IMR-90 (cell line): ENCODE measurements around the gene ZNF554. TPM values are rescaled to one million over a fixed set of nuclear protein-coding genes. Genes with fewer than 3 reads are reported as not detected.

Source experiments
- ATAC-seq: fragments of 200-7000 bp; cut with Tn5 transposase; 2 replicates; pipeline ENCODE4 v1.9.1; 2020; ENCODE audit warnings: low read depth, mild to moderate bottlenecking, moderate library complexity
- BruUV-seq: library from RNA; stranded (reverse); fragments of 400-500 nt; replicated peaks from 2 replicates; lab custom pipeline; 2021; lab: Mats Ljungman, UMichigan
- CTCF ChIA-PET: fragments of 300-600 bp; formaldehyde crosslinking; extraction: SDS; loops from one replicate; lab custom pipeline; 2021; ENCODE audit warnings: antibody characterized with exemption; lab: Yijun Ruan, JAX
- POLR2A ChIA-PET: fragments of 300-600 bp; sonication (Branson Sonifier 250); formaldehyde crosslinking; loops from one replicate; lab custom pipeline; 2022; ENCODE audit warnings: antibody characterized with exemption; ENCODE audit not compliant: unreplicated experiment; lab: Charles Lee
- DNase-seq: peaks from one replicate; pipeline ENCODE4 v3.0.0; 2013
- H2AFZ ChIP-seq: replicated peaks from 2 replicates; pipeline ENCODE3; 2013; ENCODE audit warnings: low read length, mild to moderate bottlenecking; ENCODE audit not compliant: poor library complexity
- H2AK5ac ChIP-seq: 2 replicates; pipeline ENCODE4 v1.6.1; 2013; ENCODE audit warnings: low read depth, low read length, inconsistent platforms
- H2AK9ac ChIP-seq: replicated peaks from 2 replicates; pipeline ENCODE3; 2013; ENCODE audit warnings: mild to moderate bottlenecking, low read depth, low read length, moderate library complexity; ENCODE audit not compliant: poor library complexity
- H2BK120ac ChIP-seq: 2 replicates; pipeline ENCODE4 v1.6.1; 2013; ENCODE audit warnings: low read depth, low read length, inconsistent platforms
- H2BK15ac ChIP-seq: 3 replicates; pipeline ENCODE4 v1.6.1; 2013; ENCODE audit warnings: low read depth, low read length, inconsistent platforms
- H2BK20ac ChIP-seq: 2 replicates; pipeline ENCODE4 v1.6.1; 2013; ENCODE audit warnings: low read depth, mild to moderate bottlenecking, inconsistent platforms, low read length, moderate library complexity
- H2BK5ac ChIP-seq: 2 replicates; pipeline ENCODE4 v1.6.1; 2013; ENCODE audit warnings: mild to moderate bottlenecking, low read depth, low read length, inconsistent platforms; ENCODE audit not compliant: poor library complexity, severe bottlenecking
- H3K14ac ChIP-seq: replicated peaks from 2 replicates; pipeline ENCODE4 v1.6.1; 2013; ENCODE audit warnings: low read depth, low read length, inconsistent platforms
- H3K18ac ChIP-seq: 2 replicates; pipeline ENCODE4 v1.6.1; 2013; ENCODE audit warnings: low read depth, low read length, control low read depth
- H3K23ac ChIP-seq: 2 replicates; pipeline ENCODE4 v1.6.1; 2013; ENCODE audit warnings: low read depth, low read length, inconsistent platforms
- H3K27ac ChIP-seq: 2 replicates; pipeline ENCODE4 v1.5.1; 2013; ENCODE audit warnings: mild to moderate bottlenecking, control low read depth, low read length; ENCODE audit not compliant: insufficient read depth
- H3K27me3 ChIP-seq: 2 replicates; pipeline ENCODE4 v1.6.1; 2013; ENCODE audit warnings: low read length; ENCODE audit not compliant: control insufficient read depth, insufficient read depth
- H3K36me3 ChIP-seq: 2 replicates; pipeline ENCODE4 v1.6.1; 2013; ENCODE audit warnings: low read length, mixed read lengths; ENCODE audit not compliant: control insufficient read depth, insufficient read depth
- H3K4ac ChIP-seq: 2 replicates; pipeline ENCODE4 v1.6.1; 2013; ENCODE audit warnings: low read depth, low read length, inconsistent platforms
- H3K4me1 ChIP-seq: 2 replicates; pipeline ENCODE4 v1.6.1; 2013; ENCODE audit warnings: low read length, mixed read lengths; ENCODE audit not compliant: control insufficient read depth, insufficient read depth
- H3K4me2 ChIP-seq: 2 replicates; pipeline ENCODE4 v1.6.1; 2013; ENCODE audit warnings: low read depth, mild to moderate bottlenecking, control low read depth, low read length, moderate library complexity
- H3K4me3 ChIP-seq: 2 replicates; pipeline ENCODE4 v1.5.1; 2013; ENCODE audit warnings: low read depth, mild to moderate bottlenecking, control low read depth, low read length, moderate library complexity; ENCODE audit not compliant: insufficient read depth
- H3K56ac ChIP-seq: 2 replicates; pipeline ENCODE4 v1.6.1; 2013; ENCODE audit warnings: low read length, inconsistent platforms; ENCODE audit not compliant: insufficient read depth; ENCODE audit errors: extremely low read depth
- H3K79me1 ChIP-seq, 2 experiments: 2 replicates each; pipeline ENCODE4 v1.6.1; 2013; ENCODE audit warnings: low read length in 2 of 2, inconsistent platforms in 1 of 2, low read depth in 1 of 2
- H3K9ac ChIP-seq: 2 replicates; pipeline ENCODE4 v1.6.1; 2013; ENCODE audit warnings: low read depth, low read length, control low read depth
- H3K9me1 ChIP-seq: 2 replicates; pipeline ENCODE4 v1.6.1; 2013; ENCODE audit warnings: low read length, inconsistent platforms; ENCODE audit not compliant: insufficient read depth
- H3K9me3 ChIP-seq: 2 replicates; pipeline ENCODE4 v1.6.1; 2013; ENCODE audit warnings: low read length; ENCODE audit not compliant: control insufficient read depth, insufficient read depth
- H4K20me1 ChIP-seq: 2 replicates; pipeline ENCODE4 v1.6.1; 2013; ENCODE audit warnings: low read length, inconsistent platforms; ENCODE audit not compliant: insufficient read depth
- H4K5ac ChIP-seq: 2 replicates; pipeline ENCODE4 v1.6.1; 2013; ENCODE audit warnings: mild to moderate bottlenecking, low read depth, low read length, control low read depth
- H4K8ac ChIP-seq, 2 experiments: 2 replicates each; pipeline ENCODE4 v1.6.1; 2013; ENCODE audit warnings: low read depth in 2 of 2, low read length in 2 of 2, control low read depth in 1 of 2, inconsistent platforms in 1 of 2
- H4K91ac ChIP-seq: 2 replicates; pipeline ENCODE4 v1.6.1; 2013; ENCODE audit warnings: low read depth, low read length, inconsistent platforms; ENCODE audit not compliant: insufficient read depth
- BHLHE40 ChIP-seq: fragments of 150-350 bp; IDR thresholded peaks from 2 replicates; pipeline ENCODE4 v1.6.1; 2016; ENCODE audit warnings: mild to moderate bottlenecking, low read depth, low read length
- CEBPB ChIP-seq: IDR thresholded peaks from 2 replicates; pipeline ENCODE4 v1.6.1; 2012; ENCODE audit warnings: low read depth, low read length, improper control_type of control experiment
- CHD1 ChIP-seq: IDR thresholded peaks from 2 replicates; pipeline ENCODE4 v1.6.1; 2012; ENCODE audit warnings: low read depth, low read length, improper control_type of control experiment
- FOS ChIP-seq: fragments of 150-350 bp; IDR thresholded peaks from 2 replicates; pipeline ENCODE4 v1.6.1; 2016; ENCODE audit warnings: low read depth, low read length
- MXI1 ChIP-seq: IDR thresholded peaks from 2 replicates; pipeline ENCODE4 v1.6.1; 2012; ENCODE audit warnings: low read depth, mild to moderate bottlenecking, low read length, moderate library complexity, borderline replicate concordance
- RAD21 ChIP-seq: IDR thresholded peaks from 2 replicates; pipeline ENCODE4 v1.6.1; 2012; ENCODE audit warnings: low read length, improper control_type of control experiment
- WGBS, 2 experiments: methylation state at CpG; one replicate each; pipeline versions ENCODE4 v1.1.5 to v1.1.7; 2013; ENCODE audit warnings: missing lambda C conversion rate in 2 of 2; ENCODE audit not compliant: insufficient read length in 1 of 2; ENCODE audit errors: extremely low coverage in 2 of 2; 5-methylcytosine and 5-hydroxymethylcytosine counted together
- dilution Hi-C: fragments of 300-500 bp; cut with HindIII; formaldehyde crosslinking; loops from one replicate; pipeline ENCODE4 v1.14.3; 2018; ENCODE audit warnings: low sequenced_read_pairs; ENCODE audit not compliant: unreplicated experiment
- in situ Hi-C: fragments of 300-500 bp; cut with MboI; formaldehyde crosslinking; loops from 3 replicates; pipeline ENCODE4 v1.14.3; 2019; ENCODE audit warnings: low sequenced_read_pairs, inconsistent platforms, mixed read lengths
- intact Hi-C: fragments of 100-400 bp; cut with micrococcal nuclease; formaldehyde crosslinking; loops from 2 replicates; pipeline ENCODE4 v1.10.0; 2022
- polyA plus RNA-seq, 3 experiments: library from polyadenylated mRNA; depleted of rRNA; stranded (reverse); fragments of >200 nt; gene quantifications; 2 replicates each; pipeline ENCODE4 v1.2.3, GENCODE V29; 2012; ENCODE audit warnings: low replicate concordance in 1 of 3
- total RNA-seq: library from RNA; depleted of rRNA; stranded (reverse); fragments of >200 nt; gene quantifications from 2 replicates; pipeline ENCODE4 v1.2.3, GENCODE V29; 2012
- TF ChIP-seq, protein P1 (sequence below): fragments of 150-350 bp; IDR thresholded peaks from 2 replicates; pipeline ENCODE4 v1.6.1; 2017; ENCODE audit warnings: mild to moderate bottlenecking, antibody characterized with exemption, low read length, low read depth

The ZNF554 gene
- total and polyA plus RNA-seq, 2 of the 4 experiments (the other 2 are of a cell fraction), result 1.5 to 3.0 TPM

DNA sequence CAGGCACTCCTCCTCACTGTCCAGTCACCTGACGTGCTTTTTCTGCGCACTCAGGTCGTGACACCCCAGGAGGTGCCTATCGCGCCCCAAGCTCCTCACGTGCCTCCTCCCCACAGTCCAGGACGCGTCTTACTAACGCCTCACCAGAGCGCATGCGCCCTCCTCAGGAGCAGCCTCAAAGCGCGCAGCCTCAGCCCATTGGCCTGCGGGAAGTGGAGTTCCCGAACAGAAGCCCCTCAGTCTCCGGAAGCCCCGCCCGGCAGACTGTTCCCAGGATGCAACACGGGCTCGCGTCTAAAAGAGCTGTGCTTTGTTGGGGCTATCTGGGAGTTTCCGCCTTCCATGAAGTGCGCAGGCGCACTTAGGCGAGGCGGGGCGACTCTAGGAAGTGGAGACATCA lies 39.2 kb downstream of the ZNF554 start:
- H2BK15ac ChIP-seq, result no peak overlapping the region
- ChIA-PET CTCF (no interaction called here), POLR2A (interaction anchor here (0.5 kb wide), 1 partner anchor 92 kb away, joined by 4 read pairs; no protein-coding TSS in a partner anchor)
- WGBS, 2 experiments, result 80% methylated on average over 9 of the region's 27 CpGs; no CpG with 5 or more reads in 1 of the 2 experiments
- no peak overlapping the region for H4K8ac ChIP-seq
- intact Hi-C loops, result no loop called here
- no peak overlapping the region for H3K23ac ChIP-seq
- BruUV-seq, result no TSS peak
- no peak overlapping the region for H2BK120ac ChIP-seq
- H3K36me3 ChIP-seq, result peaks cover 5% of the 10 kb centered on the region; the same call in 1 of the 2 replicates
- no peak overlapping the region for H3K9ac ChIP-seq
- H2AFZ ChIP-seq, result no peak overlapping the region
- ATAC-seq (no peak), DNase-seq (no peak)
- H3K18ac ChIP-seq, result no peak overlapping the region
- in situ Hi-C loops, result no loop called here
- H3K4me2 ChIP-seq, result no peak overlapping the region
- H3K79me1 ChIP-seq, result peaks cover 0 to 3% of the 10 kb centered on the region in 2 experiments; a peak in 1 of 4 replicates
- no peak overlapping the region for H2BK20ac ChIP-seq
- H3K56ac ChIP-seq, result no peak overlapping the region
- H4K5ac ChIP-seq, result no peak overlapping the region
- H3K4ac ChIP-seq, result no peak overlapping the region
- H2BK5ac ChIP-seq, result no peak overlapping the region
- no peak overlapping the region for H3K4me3 ChIP-seq
- no peak overlapping the region for H3K27ac ChIP-seq
- H3K27me3 ChIP-seq, result no peaks in the 10 kb centered on the region
- H2AK5ac ChIP-seq, result no peak overlapping the region
- no peak overlapping the region for H2AK9ac ChIP-seq
- peaks cover 64% of the 10 kb centered on the region for H3K9me3 ChIP-seq
- no peaks in the 10 kb centered on the region for H3K4me1 ChIP-seq
- H4K91ac ChIP-seq, result no peak overlapping the region
- dilution Hi-C loops, result no loop called here
- TF ChIP-seq FOS, result no peak
- TF ChIP-seq, protein P1, sequence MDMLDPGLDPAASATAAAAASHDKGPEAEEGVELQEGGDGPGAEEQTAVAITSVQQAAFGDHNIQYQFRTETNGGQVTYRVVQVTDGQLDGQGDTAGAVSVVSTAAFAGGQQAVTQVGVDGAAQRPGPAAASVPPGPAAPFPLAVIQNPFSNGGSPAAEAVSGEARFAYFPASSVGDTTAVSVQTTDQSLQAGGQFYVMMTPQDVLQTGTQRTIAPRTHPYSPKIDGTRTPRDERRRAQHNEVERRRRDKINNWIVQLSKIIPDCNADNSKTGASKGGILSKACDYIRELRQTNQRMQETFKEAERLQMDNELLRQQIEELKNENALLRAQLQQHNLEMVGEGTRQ, result no peak
- TF ChIP-seq RAD21, result no peak
- no peak for TF ChIP-seq MXI1
- no peak for TF ChIP-seq CEBPB
- no peak for TF ChIP-seq BHLHE40
- TF ChIP-seq CHD1, result no peak
- H3K9me1 ChIP-seq, result no peaks in the 10 kb centered on the region
- H3K14ac ChIP-seq, result no peak overlapping the region
- no peaks in the 10 kb centered on the region for H4K20me1 ChIP-seq
